GM20000 (cell line): Measurements from ENCODE around the gene TMPRSS5.
"Not testable (repeated sequence)": the region's sequence is repeated elsewhere in the genome, so short reads cannot be mapped to it uniquely, and the experiment has no call there.

Experiments
- DNase-seq: peaks from one replicate; pipeline ENCODE4 v3.0.0; 2012; ENCODE audit warnings: low spot score
- TF ChIP-seq, protein P1 (sequence below): IDR thresholded peaks from 2 replicates; pipeline ENCODE4 v1.5.1; 2012; ENCODE audit warnings: mild to moderate bottlenecking, control low read depth; ENCODE audit errors: extremely low read depth, missing control alignments

Gene TMPRSS5

DNA sequence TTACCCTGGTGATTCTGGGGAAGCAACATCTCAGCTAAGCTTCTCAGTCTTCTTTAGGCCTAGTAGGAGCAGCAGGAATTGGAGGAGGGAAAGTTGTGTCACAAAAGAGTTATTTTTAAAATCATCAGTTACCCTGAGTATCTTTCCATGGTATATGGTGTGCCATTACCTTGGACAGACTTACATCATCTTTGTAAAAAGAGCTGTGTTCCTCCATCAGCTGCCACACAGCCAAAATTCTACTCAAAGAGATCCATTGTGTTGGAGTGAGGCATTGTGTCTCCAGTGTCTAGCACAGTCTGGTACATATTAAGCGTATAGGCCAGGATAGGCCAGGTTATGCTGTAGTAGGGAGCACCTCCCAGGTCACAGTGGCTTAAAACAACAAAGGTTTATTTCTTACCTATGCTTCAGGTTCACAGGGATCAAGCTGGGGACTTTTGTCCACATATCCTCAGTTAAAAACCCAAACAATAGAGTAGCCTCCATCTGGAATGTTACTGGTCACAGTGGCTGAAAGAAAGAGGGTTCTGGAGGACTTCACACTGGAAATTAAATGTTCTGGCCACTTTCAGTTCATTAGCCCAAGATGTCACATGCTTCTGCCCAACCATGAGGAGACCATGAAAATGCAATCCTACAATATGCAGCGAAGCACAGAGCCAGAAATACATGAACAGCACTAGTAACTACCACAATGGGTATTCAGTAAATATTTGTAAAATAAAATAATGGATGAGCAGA lies 9.9 kb upstream of the TMPRSS5 start:
- no peak for DNase-seq
- TF ChIP-seq, protein P1, sequence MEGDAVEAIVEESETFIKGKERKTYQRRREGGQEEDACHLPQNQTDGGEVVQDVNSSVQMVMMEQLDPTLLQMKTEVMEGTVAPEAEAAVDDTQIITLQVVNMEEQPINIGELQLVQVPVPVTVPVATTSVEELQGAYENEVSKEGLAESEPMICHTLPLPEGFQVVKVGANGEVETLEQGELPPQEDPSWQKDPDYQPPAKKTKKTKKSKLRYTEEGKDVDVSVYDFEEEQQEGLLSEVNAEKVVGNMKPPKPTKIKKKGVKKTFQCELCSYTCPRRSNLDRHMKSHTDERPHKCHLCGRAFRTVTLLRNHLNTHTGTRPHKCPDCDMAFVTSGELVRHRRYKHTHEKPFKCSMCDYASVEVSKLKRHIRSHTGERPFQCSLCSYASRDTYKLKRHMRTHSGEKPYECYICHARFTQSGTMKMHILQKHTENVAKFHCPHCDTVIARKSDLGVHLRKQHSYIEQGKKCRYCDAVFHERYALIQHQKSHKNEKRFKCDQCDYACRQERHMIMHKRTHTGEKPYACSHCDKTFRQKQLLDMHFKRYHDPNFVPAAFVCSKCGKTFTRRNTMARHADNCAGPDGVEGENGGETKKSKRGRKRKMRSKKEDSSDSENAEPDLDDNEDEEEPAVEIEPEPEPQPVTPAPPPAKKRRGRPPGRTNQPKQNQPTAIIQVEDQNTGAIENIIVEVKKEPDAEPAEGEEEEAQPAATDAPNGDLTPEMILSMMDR: no peak

DNA sequence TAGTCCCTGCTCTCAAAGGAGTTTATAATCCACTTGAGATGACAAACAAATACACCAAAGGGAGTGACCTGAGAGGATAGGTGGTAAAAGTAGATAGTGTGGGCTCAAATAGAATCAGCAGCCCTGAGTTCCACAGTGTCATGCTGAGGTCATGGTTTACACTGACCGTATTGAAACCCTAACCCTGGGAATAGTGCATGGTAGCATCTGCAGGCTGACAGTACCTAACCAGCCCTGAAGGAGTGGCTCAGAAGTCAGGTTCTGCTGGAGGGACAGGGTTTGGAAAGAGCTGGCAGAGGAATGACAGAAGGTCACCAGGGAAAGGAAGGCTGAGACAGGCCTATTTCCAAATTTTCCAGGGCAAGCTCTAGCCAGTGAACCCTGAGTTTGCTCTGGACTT lies 9.2 kb upstream of the TMPRSS5 start:
- TF ChIP-seq, protein P1: no peak
- no peak for DNase-seq

DNA sequence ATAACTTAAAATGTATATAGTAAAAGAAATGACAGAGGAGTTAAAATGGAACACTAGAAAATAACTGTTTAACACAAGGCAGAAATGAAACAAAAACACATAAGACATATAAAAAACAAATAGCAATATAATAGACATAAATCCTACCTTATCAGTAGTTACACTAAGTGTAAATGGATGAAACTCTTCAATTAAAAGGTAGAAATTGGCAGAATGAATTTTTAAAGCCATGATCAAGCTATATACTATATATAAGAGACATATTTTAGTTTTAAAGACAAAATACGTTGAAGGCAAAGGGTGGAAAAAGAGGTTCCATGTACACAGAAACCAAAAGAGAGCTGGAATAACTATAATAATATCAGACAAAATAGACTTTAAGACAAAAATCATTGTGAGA lies 4.9 kb upstream of the TMPRSS5 start:
- TF ChIP-seq, protein P1: no peak
- DNase-seq: no peak

- DNase-seq: not testable (repeated sequence)
These were observed 2.6 kb downstream of the TMPRSS5 start for GRCh38 chr11:113703551-113703950.

DNA sequence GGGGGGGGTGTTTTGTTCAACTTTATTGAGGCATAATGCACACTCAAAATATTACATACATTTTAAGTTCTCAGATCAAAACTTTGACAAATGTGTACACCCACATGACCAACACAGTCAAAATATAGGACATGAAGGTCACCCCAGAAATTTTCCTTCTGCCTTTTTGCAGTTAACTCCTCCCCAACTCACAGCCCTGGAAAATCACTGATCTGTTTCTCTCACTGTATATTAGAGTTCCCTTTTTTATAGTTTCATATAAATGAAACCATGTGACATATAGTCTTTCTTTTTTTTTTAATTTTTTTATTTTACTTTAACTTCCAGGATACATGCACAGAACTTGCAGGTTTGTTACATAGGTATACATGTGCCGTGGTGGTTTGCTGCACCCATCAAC lies 4.6 kb downstream of the TMPRSS5 start:
- TF ChIP-seq, protein P1: no peak
- no peak for DNase-seq

- no peak for DNase-seq
- TF ChIP-seq, protein P1: no peak
These were observed 7.6 kb downstream of the TMPRSS5 start for GRCh38 chr11:113698515-113698914.

- no peak for DNase-seq
- TF ChIP-seq, protein P1: no peak
These were observed 8.2 kb downstream of the TMPRSS5 start for GRCh38 chr11:113697756-113698407.

GRCh38 chr11:113697111-113697510 lies 9.0 kb downstream of the TMPRSS5 start:
- TF ChIP-seq, protein P1: no peak
- DNase-seq: no peak
